Tibial nerve (tissue), 4 donors: ENCODE measurements around the gene DMKN. TPM values are rescaled to one million over a fixed set of nuclear protein-coding genes. Genes with fewer than 3 reads are reported as not detected.

Experiments used
- DNase-seq, 2 donors: peaks; one replicate each; pipeline ENCODE4 v3.0.0-alpha.2; 2019; ENCODE audit warnings: low spot score in 2 of 2
- H3K27ac ChIP-seq, 4 donors: fragments of 200-600 bp; sonication (generic) in 3 of 4; one replicate each; pipeline ENCODE4 v1.5.1; 2017 to 2019; ENCODE audit warnings: mild to moderate bottlenecking in 1 of 4
- H3K27me3 ChIP-seq, 2 donors: fragments of 200-600 bp; sonication (generic) in 1 of 2; one replicate each; pipeline versions ENCODE4 v1.5.1 to v1.6.0; 2017 to 2019
- H3K36me3 ChIP-seq, 3 donors: fragments of 200-600 bp; sonication (generic); one replicate each; pipeline ENCODE4 v1.5.1; 2018 to 2019
- H3K4me1 ChIP-seq, 4 donors: fragments of 200-600 bp; sonication (generic) in 3 of 4; one replicate each; pipeline ENCODE4 v1.5.1; 2017 to 2019
- H3K4me3 ChIP-seq, 4 donors: fragments of 200-600 bp; sonication (generic) in 3 of 4; one replicate each; pipeline ENCODE4 v1.5.1; 2017 to 2019; ENCODE audit warnings: mild to moderate bottlenecking in 1 of 4, moderate library complexity in 1 of 4
- H3K9me3 ChIP-seq, 4 donors: fragments of 200-600 bp; sonication (generic) in 3 of 4; one replicate each; pipeline ENCODE4 v1.5.1; 2017 to 2019
- EP300 ChIP-seq, 2 donors: sonication (generic); formaldehyde crosslinking; IDR thresholded peaks; one replicate each; pipeline ENCODE4 v1.6.1; 2017; ENCODE audit warnings: antibody characterized with exemption in 2 of 2, mild to moderate bottlenecking in 1 of 2
- POLR2A ChIP-seq, 2 donors: fragments of 450-650 bp; IDR thresholded peaks; one replicate each; pipeline ENCODE4 v1.6.1; 2017; ENCODE audit warnings: antibody characterized with exemption in 2 of 2, mild to moderate bottlenecking in 2 of 2, moderate library complexity in 2 of 2
- WGBS, 2 donors: methylation state at CpG; one replicate each; pipeline ENCODE4 v1.1.5; 2018; 5-methylcytosine and 5-hydroxymethylcytosine counted together
- total RNA-seq, 4 donors: library from RNA; depleted of rRNA; stranded (reverse); fragments of >200 nt; gene quantifications; one replicate each; pipeline ENCODE4 v1.1.0, GENCODE V29; 2016
- TF ChIP-seq, protein P1 (sequence below), 5 experiments: fragments of 200-600 bp in 3 of 5; fragments of 450-650 bp in 2 of 5; sonication (generic) in 3 of 5; IDR thresholded peaks; one replicate each; pipeline ENCODE4 v1.5.1; 2016 to 2019; ENCODE audit warnings: antibody characterized with exemption in 5 of 5, mild to moderate bottlenecking in 3 of 5, moderate library complexity in 2 of 5

DMKN gene
- total RNA-seq, 4 donors from 2014 or later, result 8.2 to 33.5 (median 26.5) TPM

DNA sequence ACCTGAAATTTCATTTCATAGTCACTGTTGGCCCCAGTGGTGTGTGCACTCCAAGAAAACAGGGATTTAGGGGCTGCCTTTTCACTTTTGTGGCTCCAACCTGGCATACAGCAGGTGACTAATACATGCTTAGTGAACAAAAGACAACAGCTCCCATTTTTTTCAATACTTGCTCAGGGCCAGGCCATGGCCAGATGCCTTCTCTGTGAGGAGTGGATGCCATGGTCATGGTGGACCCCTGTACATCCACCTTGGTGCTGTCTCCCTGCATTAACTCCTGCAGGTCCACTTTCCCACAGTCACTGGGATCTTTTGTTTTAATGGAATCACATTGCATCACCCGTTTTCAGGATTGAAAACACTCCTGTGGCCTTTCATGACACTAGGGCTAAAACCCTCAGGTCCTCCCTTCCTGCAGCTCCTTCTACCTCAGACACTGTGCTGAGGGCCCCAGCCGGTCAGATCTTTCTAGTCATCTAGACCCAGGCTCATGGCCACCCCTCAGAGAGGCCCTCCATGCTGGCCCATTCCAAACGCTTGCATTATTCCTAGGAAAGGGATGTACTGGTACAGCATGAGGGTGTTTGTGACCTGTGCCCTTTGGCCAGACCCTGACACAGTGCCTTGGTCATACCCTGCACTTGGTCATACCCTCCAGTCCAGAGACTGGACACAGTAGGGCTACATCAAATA is 30.8 kb upstream of the DMKN start:
- Histone ChIP-seq H3K4me3 (peak overlapping the region; percentile 56 to 98 (median 80)), H3K4me1 (peaks cover 0 to 37% (median 15%) of the 10 kb centered on the region in 4 donors), H3K27ac (peak overlapping the region in 1 of 4 donors; percentile 88), H3K27me3 (no peaks in the 10 kb centered on the region), H3K9me3 (no peaks in the 10 kb centered on the region), H3K36me3 (peaks cover 0 to 45% (median 0%) of the 10 kb centered on the region in 3 donors)
- no peak for DNase-seq
- TF ChIP-seq EP300 (IDR thresholded peaks at IDR 0.05), result no peak
- TF ChIP-seq, protein P1, sequence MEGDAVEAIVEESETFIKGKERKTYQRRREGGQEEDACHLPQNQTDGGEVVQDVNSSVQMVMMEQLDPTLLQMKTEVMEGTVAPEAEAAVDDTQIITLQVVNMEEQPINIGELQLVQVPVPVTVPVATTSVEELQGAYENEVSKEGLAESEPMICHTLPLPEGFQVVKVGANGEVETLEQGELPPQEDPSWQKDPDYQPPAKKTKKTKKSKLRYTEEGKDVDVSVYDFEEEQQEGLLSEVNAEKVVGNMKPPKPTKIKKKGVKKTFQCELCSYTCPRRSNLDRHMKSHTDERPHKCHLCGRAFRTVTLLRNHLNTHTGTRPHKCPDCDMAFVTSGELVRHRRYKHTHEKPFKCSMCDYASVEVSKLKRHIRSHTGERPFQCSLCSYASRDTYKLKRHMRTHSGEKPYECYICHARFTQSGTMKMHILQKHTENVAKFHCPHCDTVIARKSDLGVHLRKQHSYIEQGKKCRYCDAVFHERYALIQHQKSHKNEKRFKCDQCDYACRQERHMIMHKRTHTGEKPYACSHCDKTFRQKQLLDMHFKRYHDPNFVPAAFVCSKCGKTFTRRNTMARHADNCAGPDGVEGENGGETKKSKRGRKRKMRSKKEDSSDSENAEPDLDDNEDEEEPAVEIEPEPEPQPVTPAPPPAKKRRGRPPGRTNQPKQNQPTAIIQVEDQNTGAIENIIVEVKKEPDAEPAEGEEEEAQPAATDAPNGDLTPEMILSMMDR (IDR thresholded peaks at IDR 0.05), result no peak
- no peak for TF ChIP-seq POLR2A (IDR thresholded peaks at IDR 0.05)
- WGBS, 2 donors, result 57 to 72% methylated on average over 3 of the region's 3 CpGs

DNA sequence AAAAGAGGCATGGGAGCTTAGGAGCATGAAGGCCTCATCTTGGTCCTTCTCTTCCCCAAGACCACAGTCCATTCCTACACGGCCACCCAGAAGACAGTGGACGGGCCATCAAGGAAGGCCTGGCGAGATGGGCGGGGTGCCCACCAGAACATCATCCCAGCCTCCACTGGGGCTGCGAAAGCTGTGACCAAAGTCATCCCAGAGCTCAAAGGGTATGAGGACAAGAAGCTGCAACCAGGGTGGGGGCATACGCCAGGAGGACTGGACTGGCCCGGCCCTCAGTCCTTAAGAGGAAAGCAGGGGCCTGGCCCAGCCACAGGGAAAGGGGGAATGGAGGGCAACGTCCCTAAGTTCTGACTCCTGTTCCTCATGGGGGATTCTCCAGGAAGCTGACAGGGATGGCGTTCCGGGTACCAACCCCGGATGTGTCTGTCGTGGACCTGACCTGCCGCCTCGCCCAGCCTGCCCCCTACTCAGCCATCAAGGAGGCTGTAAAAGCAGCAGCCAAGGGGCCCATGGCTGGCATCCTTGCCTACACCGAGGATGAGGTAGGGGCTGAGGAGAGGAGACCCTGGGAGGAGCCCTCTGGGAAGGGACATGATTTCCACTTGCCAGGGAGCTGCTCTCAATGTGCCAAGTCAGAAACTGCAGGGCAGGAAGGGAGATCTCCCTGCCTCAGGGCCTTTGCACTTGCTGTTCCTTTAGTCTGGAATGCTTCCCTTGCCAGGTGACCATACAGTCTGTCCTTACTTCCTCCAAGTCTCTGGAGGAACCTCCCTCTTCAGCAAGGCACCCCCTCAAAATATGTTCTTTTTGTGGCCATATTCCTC is 30.0 kb upstream of the DMKN start:
- H3K4me1 ChIP-seq, result peaks cover 0 to 31% (median 15%) of the 10 kb centered on the region in 4 donors
- 91% methylated on average over 15 of the region's 15 CpGs for WGBS, 2 donors
- H3K27ac ChIP-seq, result no peak overlapping the region
- TF ChIP-seq, protein P1 (IDR thresholded peaks at IDR 0.05), result no peak
- H3K4me3 ChIP-seq, result no peak overlapping the region
- H3K9me3 ChIP-seq, result no peaks in the 10 kb centered on the region
- no peak for DNase-seq
- peaks cover 0 to 42% (median 0%) of the 10 kb centered on the region in 3 donors for H3K36me3 ChIP-seq
- no peaks in the 10 kb centered on the region for H3K27me3 ChIP-seq

DNA sequence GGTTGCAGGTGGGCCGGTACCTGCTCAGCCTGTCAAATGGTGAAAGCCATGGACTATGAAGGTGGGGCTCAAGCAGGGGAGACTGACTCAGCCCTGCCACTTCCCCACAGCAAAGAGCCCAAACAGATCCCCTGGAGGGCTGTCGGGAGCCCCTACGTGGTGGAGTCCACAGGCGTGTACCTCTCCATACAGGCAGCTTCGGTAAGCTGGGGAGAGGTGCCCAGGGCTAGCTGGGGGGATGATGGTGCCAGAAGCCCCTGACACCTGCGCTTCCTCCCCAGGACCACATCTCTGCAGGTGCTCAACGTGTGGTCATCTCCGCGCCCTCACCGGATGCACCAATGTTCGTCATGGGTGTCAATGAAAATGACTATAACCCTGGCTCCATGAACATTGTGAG is 28.8 kb upstream of the DMKN start:
- WGBS, 2 donors, result 89 to 92% methylated on average over 10 to 11 of the region's 11 CpGs
- no peak for TF ChIP-seq POLR2A (IDR thresholded peaks at IDR 0.05)
- TF ChIP-seq, protein P1 (IDR thresholded peaks at IDR 0.05), result no peak
- TF ChIP-seq EP300 (IDR thresholded peaks at IDR 0.05), result no peak

DNA sequence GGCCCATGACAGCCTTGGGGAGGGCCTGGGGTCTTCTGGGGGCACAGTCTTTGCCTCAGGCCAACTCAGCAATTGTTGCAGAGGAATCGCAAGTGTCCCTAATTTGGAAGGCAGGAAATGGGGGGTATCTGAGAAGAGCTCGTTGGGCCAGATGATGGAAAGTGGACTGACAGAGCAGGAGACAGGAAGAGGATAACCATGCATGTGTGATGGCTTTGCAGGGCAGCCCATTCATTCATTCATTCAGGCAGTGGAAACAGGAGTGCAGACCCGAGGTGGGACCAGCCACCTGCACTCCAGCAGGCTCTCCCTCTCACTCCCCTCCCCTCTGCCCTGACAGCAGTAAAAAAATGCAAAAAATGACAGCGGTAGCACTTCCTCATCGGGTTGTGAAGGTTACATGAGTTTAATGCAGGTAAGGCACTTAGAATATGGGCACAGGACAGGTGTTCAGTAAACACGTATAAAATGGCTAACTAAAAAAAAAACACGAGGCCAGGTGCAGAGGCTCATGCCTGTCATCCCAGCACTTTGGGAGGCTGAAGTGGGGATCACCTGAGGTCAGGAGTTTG is 27.0 kb upstream of the DMKN start:
- TF ChIP-seq, protein P1 (IDR thresholded peaks at IDR 0.05), result no peak
- no peak for TF ChIP-seq EP300 (IDR thresholded peaks at IDR 0.05)
- no peak for TF ChIP-seq POLR2A (IDR thresholded peaks at IDR 0.05)
- peaks cover 0 to 23% (median 0%) of the 10 kb centered on the region in 3 donors for H3K36me3 ChIP-seq
- H3K9me3 ChIP-seq, result no peaks in the 10 kb centered on the region
- H3K4me3 ChIP-seq, result no peak overlapping the region
- 70 to 73% methylated on average over 7 of the region's 7 CpGs for WGBS, 2 donors
- DNase-seq, result no peak
- H3K27me3 ChIP-seq, result peaks cover 0 to under 1% of the 10 kb centered on the region in 2 donors
- H3K4me1 ChIP-seq, result peaks cover 0 to 15% (median 7%) of the 10 kb centered on the region in 4 donors
- no peak overlapping the region for H3K27ac ChIP-seq

More for the DNA sequence above, 28.8 kb upstream of the DMKN start:
- DNase-seq, result no peak
- Histone ChIP-seq H3K9me3 (no peaks in the 10 kb centered on the region), H3K4me1 (peaks cover 0 to 30% (median 15%) of the 10 kb centered on the region in 4 donors), H3K36me3 (peaks cover 0 to 30% (median 0%) of the 10 kb centered on the region in 3 donors), H3K27me3 (no peaks in the 10 kb centered on the region), H3K4me3 (no peak overlapping the region), H3K27ac (no peak overlapping the region)
